Transverse colon (tissue), 4 donors: ENCODE data around the gene C1QBP. TPM values are rescaled to one million over a fixed set of nuclear protein-coding genes. Genes with fewer than 3 reads are reported as not detected.

Experiments
- DNase-seq: peaks from one replicate; pipeline ENCODE4 v3.0.0-alpha.2; 2019
- H3K27ac ChIP-seq, 4 donors: fragments of 200-600 bp; sonication (generic); 2 replicates each; pipeline ENCODE4 v1.5.1; 2016 to 2018; ENCODE audit warnings: inconsistent platforms in 4 of 4
- H3K27me3 ChIP-seq: fragments of 200-600 bp; sonication (generic); 2 replicates; pipeline ENCODE4 v1.5.1; 2017; ENCODE audit warnings: inconsistent platforms
- H3K36me3 ChIP-seq, 4 donors: fragments of 200-600 bp; sonication (generic); 2 replicates each; pipeline ENCODE4 v1.5.1; 2017 to 2019; ENCODE audit warnings: inconsistent platforms in 4 of 4
- H3K4me1 ChIP-seq, 4 donors: fragments of 200-600 bp; sonication (generic); 2 replicates each; pipeline ENCODE4 v1.5.1; 2017 to 2020; ENCODE audit warnings: inconsistent platforms in 4 of 4
- H3K4me3 ChIP-seq, 4 donors: fragments of 200-600 bp; sonication (generic); 1 replicate in 1 of 4; 2 replicates in 3 of 4; pipeline versions ENCODE4 v1.5.1 to v1.6.1; 2017 to 2019; ENCODE audit warnings: inconsistent platforms in 4 of 4
- H3K9me3 ChIP-seq, 2 donors: fragments of 200-600 bp; sonication (generic); 2 replicates each; pipeline ENCODE4 v1.5.1; 2017 to 2019; ENCODE audit warnings: inconsistent platforms in 2 of 2
- EP300 ChIP-seq: sonication (generic); formaldehyde crosslinking; IDR thresholded peaks from one replicate; pipeline ENCODE4 v1.6.1; 2017; ENCODE audit warnings: antibody characterized with exemption, low read depth
- POLR2A ChIP-seq: fragments of 450-650 bp; IDR thresholded peaks from one replicate; pipeline ENCODE4 v1.6.1; 2016; ENCODE audit warnings: antibody characterized with exemption, mild to moderate bottlenecking, moderate library complexity
- POLR2AphosphoS5 ChIP-seq, 3 donors: sonication (generic); formaldehyde crosslinking; IDR thresholded peaks; one replicate each; pipeline ENCODE4 v1.6.1; 2016; ENCODE audit warnings: antibody characterized with exemption in 3 of 3
- WGBS, 2 donors: methylation state at CpG; one replicate each; pipeline ENCODE4 v1.1.5; 2018; ENCODE audit warnings: low coverage in 1 of 2; 5-methylcytosine and 5-hydroxymethylcytosine counted together
- in situ Hi-C, 4 donors: fragments of 200-750 bp; cut with MboI; loops; one replicate each; pipeline versions ENCODE4 v1.15.0 to v1.15.1; 2017; ENCODE audit warnings: low sequenced_read_pairs in 3 of 4, low pct_ligation_motif_present in 1 of 4, low pct_unique_long_range_greater_than_20kb in 1 of 4
- intact Hi-C: fragments of 100-400 bp; cut with DNase I; formaldehyde crosslinking; loops from one replicate; pipeline ENCODE4 v1.15.1; 2023; ENCODE audit warnings: low total_unique reads
- total RNA-seq, 4 donors: library from RNA; depleted of rRNA; stranded (reverse); fragments of >200 nt; gene quantifications; one replicate each; pipeline ENCODE4 v1.1.0, GENCODE V29; 2016
- TF ChIP-seq, protein P1 (sequence below), 5 experiments: fragments of 200-600 bp in 3 of 5; fragments of 450-650 bp in 2 of 5; sonication (generic) in 3 of 5; IDR thresholded peaks; 1 replicate in 2 of 5; 2 replicates in 3 of 5; pipeline ENCODE4 v1.5.1; 2016 to 2017; ENCODE audit warnings: antibody characterized with exemption in 5 of 5, inconsistent platforms in 3 of 5, mild to moderate bottlenecking in 2 of 5, moderate library complexity in 1 of 5

The C1QBP gene
- total RNA-seq, 4 donors from 2014 or later: 31.0 to 183 (median 85.8) TPM

DNA sequence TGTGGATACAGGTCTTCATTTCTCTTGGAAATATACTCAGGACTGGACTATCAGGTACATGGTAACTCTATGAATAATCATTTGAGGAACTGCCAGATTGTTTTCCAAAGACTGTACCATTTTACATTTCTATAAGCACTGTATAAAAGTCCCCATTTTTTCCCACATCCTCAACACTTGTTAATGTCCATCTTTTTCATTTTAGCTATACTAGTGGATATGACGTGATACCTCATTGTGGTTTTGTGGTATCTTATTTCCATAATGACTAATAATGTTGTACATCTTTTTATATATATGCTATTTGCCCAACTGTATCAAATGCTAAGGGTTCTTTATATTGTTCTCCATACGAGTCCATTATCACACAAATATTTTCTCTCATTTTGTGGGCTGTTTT lies 42.3 kb downstream of the C1QBP start:
- Histone ChIP-seq H3K27me3 (no peaks in the 10 kb centered on the region), H3K27ac (no peak overlapping the region), H3K4me3 (no peak overlapping the region), H3K36me3 (peaks cover 0 to 82% (median 38%) of the 10 kb centered on the region in 4 donors), H3K9me3 (no peaks in the 10 kb centered on the region), H3K4me1 (no peaks in the 10 kb centered on the region)
- DNase-seq: no peak
- in situ Hi-C loops: no loop called here
- no peak for TF ChIP-seq EP300
- TF ChIP-seq, protein P1, sequence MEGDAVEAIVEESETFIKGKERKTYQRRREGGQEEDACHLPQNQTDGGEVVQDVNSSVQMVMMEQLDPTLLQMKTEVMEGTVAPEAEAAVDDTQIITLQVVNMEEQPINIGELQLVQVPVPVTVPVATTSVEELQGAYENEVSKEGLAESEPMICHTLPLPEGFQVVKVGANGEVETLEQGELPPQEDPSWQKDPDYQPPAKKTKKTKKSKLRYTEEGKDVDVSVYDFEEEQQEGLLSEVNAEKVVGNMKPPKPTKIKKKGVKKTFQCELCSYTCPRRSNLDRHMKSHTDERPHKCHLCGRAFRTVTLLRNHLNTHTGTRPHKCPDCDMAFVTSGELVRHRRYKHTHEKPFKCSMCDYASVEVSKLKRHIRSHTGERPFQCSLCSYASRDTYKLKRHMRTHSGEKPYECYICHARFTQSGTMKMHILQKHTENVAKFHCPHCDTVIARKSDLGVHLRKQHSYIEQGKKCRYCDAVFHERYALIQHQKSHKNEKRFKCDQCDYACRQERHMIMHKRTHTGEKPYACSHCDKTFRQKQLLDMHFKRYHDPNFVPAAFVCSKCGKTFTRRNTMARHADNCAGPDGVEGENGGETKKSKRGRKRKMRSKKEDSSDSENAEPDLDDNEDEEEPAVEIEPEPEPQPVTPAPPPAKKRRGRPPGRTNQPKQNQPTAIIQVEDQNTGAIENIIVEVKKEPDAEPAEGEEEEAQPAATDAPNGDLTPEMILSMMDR (IDR thresholded peaks at IDR 0.05): no peak
- TF ChIP-seq POLR2AphosphoS5 (IDR thresholded peaks at IDR 0.05): no peak
- TF ChIP-seq POLR2A: no peak
- 81 to 86% methylated on average over 2 of the region's 2 CpGs for WGBS, 2 donors
- intact Hi-C loops: no loop called here

DNA sequence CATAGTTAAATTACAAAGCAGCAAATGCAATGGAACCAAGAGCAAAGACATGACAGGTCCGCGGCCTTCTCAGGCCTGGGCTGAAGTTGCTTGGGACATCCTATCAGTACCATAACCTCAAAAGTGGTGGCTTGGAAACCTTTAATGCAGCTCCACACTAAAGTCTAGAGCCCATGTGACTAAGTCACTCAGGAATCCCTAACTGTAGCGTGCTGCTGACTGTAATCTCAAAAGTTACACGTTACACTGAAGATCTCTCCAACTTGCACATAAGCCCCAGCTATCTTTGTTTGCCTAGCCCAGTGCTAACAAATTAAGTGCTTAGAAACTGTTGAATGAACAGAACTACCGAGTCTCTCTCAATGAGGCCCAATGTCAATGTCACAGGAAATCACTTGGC lies 47.3 kb downstream of the C1QBP start:
- TF ChIP-seq POLR2AphosphoS5 (IDR thresholded peaks at IDR 0.05): no peak
- no peak for TF ChIP-seq EP300
- TF ChIP-seq POLR2A: no peak
- TF ChIP-seq, protein P1 (IDR thresholded peaks at IDR 0.05): no peak
- no peak for DNase-seq
- H3K4me3 ChIP-seq: no peak overlapping the region
- no peaks in the 10 kb centered on the region for H3K4me1 ChIP-seq
- in situ Hi-C loops (no loop called here), intact Hi-C loops (no loop called here)
- no peaks in the 10 kb centered on the region for H3K9me3 ChIP-seq
- H3K36me3 ChIP-seq: peaks cover 0 to 67% (median 32%) of the 10 kb centered on the region in 4 donors
- no peaks in the 10 kb centered on the region for H3K27me3 ChIP-seq
- H3K27ac ChIP-seq: no peak overlapping the region
- WGBS, 2 donors: 82 to 100% methylated on average over 1 to 5 of the region's 5 CpGs

Other genes with a start within 250 kb of the C1QBP start
- 10 to 100 TPM in 1 of 4 donors, 1 to 10 TPM in 3; 1.5 to 17.0 (median 4.5) TPM for gene ZNF594, start 247.3 kb downstream of the C1QBP start, total RNA-seq
- 1 to 10 TPM in 2 of 4 donors, under 1 TPM in 1, not detected in 1; 0.82 to 9.1 (median 2.6) TPM for gene SCIMP, start 204.3 kb downstream of the C1QBP start, total RNA-seq
- gene RABEP1, start 156.9 kb downstream of the C1QBP start, total RNA-seq: 10 to 100 TPM; 23.6 to 43.8 (median 36.0) TPM
- 100 to 1,000 TPM in 2 of 4 donors, 10 to 100 TPM in 2; 65.3 to 120 (median 96.9) TPM for gene NUP88, start 19.5 kb downstream of the C1QBP start, total RNA-seq
- 100 to 1,000 TPM in 1 of 4 donors, 10 to 100 TPM in 2, 1 to 10 TPM in 1; 9.4 to 566 (median 41.9) TPM for gene RPAIN, start 19.0 kb downstream of the C1QBP start, total RNA-seq
- 10 to 100 TPM in 2 of 4 donors, 1 to 10 TPM in 2; 3.0 to 11.1 (median 9.4) TPM for gene DHX33, start 29.8 kb upstream of the C1QBP start, total RNA-seq
- gene DERL2, start 47.0 kb upstream of the C1QBP start, total RNA-seq: 10 to 100 TPM in 2 of 4 donors, 1 to 10 TPM in 2; 4.6 to 37.5 (median 21.7) TPM
- gene MIS12, start 47.4 kb upstream of the C1QBP start, total RNA-seq: 10 to 100 TPM in 3 of 4 donors, 1 to 10 TPM in 1; 5.6 to 19.1 (median 12.9) TPM
- 10 to 100 TPM in 3 of 4 donors, 1 to 10 TPM in 1; 7.6 to 21.8 (median 13.7) TPM for gene NLRP1, start 145.4 kb upstream of the C1QBP start, total RNA-seq